GM23338 (cell line): Measurements from ENCODE around the gene LIMA1.

Experiments used
- ETS1 ChIP-seq: IDR thresholded peaks from 2 replicates; pipeline ENCODE4 v1.6.1; 2016; ENCODE audit warnings: antibody characterized with exemption
- EZH2 ChIP-seq: fragments of 200-600 bp; sonication (generic); IDR thresholded peaks from one replicate; pipeline ENCODE4 v1.8.0; 2017; ENCODE audit warnings: antibody characterized with exemption, mild to moderate bottlenecking, low read depth; ENCODE audit not compliant: unreplicated experiment
- EZH2phosphoT487 ChIP-seq: fragments of 200-600 bp; sonication (generic); IDR thresholded peaks from one replicate; pipeline ENCODE4 v1.8.1; 2018; ENCODE audit warnings: antibody characterized with exemption; ENCODE audit not compliant: unreplicated experiment
- JUNB ChIP-seq: IDR thresholded peaks from one replicate; pipeline ENCODE4 v1.6.1; 2016; ENCODE audit warnings: antibody characterized with exemption; ENCODE audit not compliant: unreplicated experiment
- POLR2AphosphoS5 ChIP-seq: IDR thresholded peaks from 2 replicates; pipeline ENCODE4 v1.6.1; 2016; ENCODE audit warnings: antibody characterized with exemption, low read depth
- REST ChIP-seq: IDR thresholded peaks from one replicate; pipeline ENCODE4 v1.6.1; 2018; ENCODE audit warnings: antibody characterized with exemption; ENCODE audit not compliant: unreplicated experiment
- STAT1 ChIP-seq: IDR thresholded peaks from one replicate; pipeline ENCODE4 v1.6.1; 2016; ENCODE audit warnings: antibody characterized with exemption; ENCODE audit not compliant: unreplicated experiment
- ZNF114 ChIP-seq: fragments of 250-450 bp; sonication (Bioruptor Pico); IDR thresholded peaks from 2 replicates; pipeline ENCODE4 v1.5.0; 2020; ENCODE audit warnings: mild to moderate bottlenecking, moderate library complexity
- ZNF462 ChIP-seq: fragments of 250-450 bp; sonication (Bioruptor Pico); IDR thresholded peaks from 2 replicates; pipeline ENCODE4 v1.5.0; 2020; ENCODE audit warnings: mild to moderate bottlenecking, moderate library complexity
- TF ChIP-seq, protein P1 (sequence below), 2 experiments: fragments of 200-600 bp in 1 of 2; sonication (generic) in 1 of 2; conservative IDR thresholded peaks; 2 replicates each; pipeline versions ENCODE4 v1.5.1 to v1.6.1; 2016 to 2017; ENCODE audit warnings: antibody characterized with exemption in 2 of 2, low read depth in 2 of 2, mild to moderate bottlenecking in 2 of 2, moderate library complexity in 1 of 2

DNA sequence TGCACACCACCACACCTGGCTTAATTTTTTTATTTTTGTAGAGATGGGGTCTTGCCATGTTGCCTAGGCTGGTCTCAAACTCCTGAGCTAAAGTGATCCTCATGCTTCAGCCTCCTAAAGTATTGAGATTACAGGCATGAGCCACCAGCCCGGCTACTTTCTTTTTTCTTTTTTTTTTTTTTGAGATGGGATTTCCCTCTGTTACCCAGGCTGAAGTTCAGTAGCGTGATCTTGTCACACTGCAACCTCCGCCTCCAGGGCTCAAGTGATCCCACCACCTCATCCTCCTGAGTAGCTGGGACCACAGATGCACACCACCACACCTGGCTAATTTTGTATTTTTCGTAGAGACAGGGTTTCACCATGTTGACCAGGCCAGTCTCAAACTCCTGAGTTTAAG lies 51.1 kb downstream of the LIMA1 start:
- TF ChIP-seq, protein P1, sequence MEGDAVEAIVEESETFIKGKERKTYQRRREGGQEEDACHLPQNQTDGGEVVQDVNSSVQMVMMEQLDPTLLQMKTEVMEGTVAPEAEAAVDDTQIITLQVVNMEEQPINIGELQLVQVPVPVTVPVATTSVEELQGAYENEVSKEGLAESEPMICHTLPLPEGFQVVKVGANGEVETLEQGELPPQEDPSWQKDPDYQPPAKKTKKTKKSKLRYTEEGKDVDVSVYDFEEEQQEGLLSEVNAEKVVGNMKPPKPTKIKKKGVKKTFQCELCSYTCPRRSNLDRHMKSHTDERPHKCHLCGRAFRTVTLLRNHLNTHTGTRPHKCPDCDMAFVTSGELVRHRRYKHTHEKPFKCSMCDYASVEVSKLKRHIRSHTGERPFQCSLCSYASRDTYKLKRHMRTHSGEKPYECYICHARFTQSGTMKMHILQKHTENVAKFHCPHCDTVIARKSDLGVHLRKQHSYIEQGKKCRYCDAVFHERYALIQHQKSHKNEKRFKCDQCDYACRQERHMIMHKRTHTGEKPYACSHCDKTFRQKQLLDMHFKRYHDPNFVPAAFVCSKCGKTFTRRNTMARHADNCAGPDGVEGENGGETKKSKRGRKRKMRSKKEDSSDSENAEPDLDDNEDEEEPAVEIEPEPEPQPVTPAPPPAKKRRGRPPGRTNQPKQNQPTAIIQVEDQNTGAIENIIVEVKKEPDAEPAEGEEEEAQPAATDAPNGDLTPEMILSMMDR (conservative IDR thresholded peaks at IDR 0.05; ENCODE audit: low read depth in 2 of 2), result no peak
- TF ChIP-seq ZNF462 (CRISPR knock-in tag) (no peak), POLR2AphosphoS5 (no peak), EZH2 (no peak), ETS1 (no peak), EZH2phosphoT487 (no peak), REST (no peak), STAT1 (no peak), ZNF114 (no peak), JUNB (no peak)
